Gastroesophageal sphincter (tissue), 3 donors: ENCODE measurements around the gene PCYT1B.

Experiments used
- CTCF ChIP-seq, 4 experiments: fragments of 200-600 bp in 2 of 4; fragments of 450-650 bp in 2 of 4; sonication (generic) in 1 of 4; IDR thresholded peaks; one replicate each; pipeline ENCODE4 v1.5.1; 2017 to 2019; ENCODE audit warnings: antibody characterized with exemption in 4 of 4, mild to moderate bottlenecking in 2 of 4, moderate library complexity in 2 of 4
- POLR2A ChIP-seq, 2 donors: fragments of 450-650 bp; IDR thresholded peaks; one replicate each; pipeline ENCODE4 v1.6.1; 2017; ENCODE audit warnings: antibody characterized with exemption in 2 of 2, mild to moderate bottlenecking in 2 of 2, moderate library complexity in 1 of 2
- POLR2AphosphoS5 ChIP-seq: sonication (generic); formaldehyde crosslinking; IDR thresholded peaks from one replicate; pipeline ENCODE4 v1.6.1; 2017; ENCODE audit warnings: antibody characterized with exemption

- TF ChIP-seq POLR2A (IDR thresholded peaks at IDR 0.05) (no peak), CTCF (IDR thresholded peaks at IDR 0.05) (no peak), POLR2AphosphoS5 (no peak)
Observed at GRCh38 chrX:24610516-24610915, 36.6 kb downstream of the PCYT1B start.
